CD14-positive monocyte (primary cell): Measurements from ENCODE around the gene DNAJC6. TPM values are rescaled to one million over a fixed set of nuclear protein-coding genes. Genes with fewer than 3 reads are reported as not detected.

Source experiments
- DNase-seq, 3 donors: peaks; one replicate each; pipeline ENCODE4 v3.0.0-alpha.2; 2011 to 2022
- H2AFZ ChIP-seq: 2 replicates; pipeline ENCODE4 v1.6.0; 2012; ENCODE audit warnings: mild to moderate bottlenecking, low read depth, low read length, inconsistent platforms; ENCODE audit not compliant: insufficient read depth, poor library complexity, severe bottlenecking
- H3K27ac ChIP-seq, 2 donors: 1 replicate in 1 of 2; 2 replicates in 1 of 2; pipeline ENCODE4 v1.5.1; 2012 to 2013; ENCODE audit warnings: low read length in 2 of 2, control low read depth in 1 of 2, inconsistent platforms in 1 of 2, low read depth in 1 of 2, mild to moderate bottlenecking in 1 of 2
- H3K27me3 ChIP-seq, 2 donors: one replicate each; pipeline versions ENCODE4 v1.6.0 to v1.6.1; 2011 to 2013; ENCODE audit warnings: low read length in 2 of 2; ENCODE audit not compliant: control insufficient read depth in 2 of 2, insufficient read depth in 2 of 2
- H3K36me3 ChIP-seq, 2 donors: replicated peaks in 1 of 2; 1 replicate in 1 of 2; 2 replicates in 1 of 2; pipeline versions ENCODE4 v1.5.1 to v1.6.1; 2012 to 2013; ENCODE audit warnings: low read length in 2 of 2, control low read depth in 1 of 2, inconsistent platforms in 1 of 2, mild to moderate bottlenecking in 1 of 2; ENCODE audit not compliant: insufficient read depth in 2 of 2, control insufficient read depth in 1 of 2
- H3K4me1 ChIP-seq, 2 donors: 1 replicate in 1 of 2; 2 replicates in 1 of 2; pipeline versions ENCODE4 v1.5.1 to v1.6.1; 2012 to 2013; ENCODE audit warnings: low read length in 2 of 2, control low read depth in 1 of 2, inconsistent platforms in 1 of 2, mild to moderate bottlenecking in 1 of 2, moderate library complexity in 1 of 2; ENCODE audit not compliant: insufficient read depth in 2 of 2, control insufficient read depth in 1 of 2
- H3K4me2 ChIP-seq: replicated peaks from 2 replicates; pipeline ENCODE3; 2012; ENCODE audit warnings: low read length, moderate library complexity, mild to moderate bottlenecking; ENCODE audit not compliant: poor library complexity, severe bottlenecking; ENCODE audit errors: extremely low read depth
- H3K4me3 ChIP-seq, 3 experiments: fragments of 200-600 bp in 1 of 3; sonication (generic) in 1 of 3; replicated peaks in 1 of 3; 1 replicate in 2 of 3; 2 replicates in 1 of 3; pipeline ENCODE4 v1.5.1; 2011 to 2013; ENCODE audit warnings: low read length in 3 of 3, mild to moderate bottlenecking in 3 of 3, control low read depth in 2 of 3, low read depth in 2 of 3, inconsistent platforms in 1 of 3, moderate library complexity in 1 of 3
- H3K79me2 ChIP-seq: 2 replicates; pipeline ENCODE4 v1.6.0; 2012; ENCODE audit warnings: mild to moderate bottlenecking, control low read depth, inconsistent platforms, low read length, moderate library complexity; ENCODE audit not compliant: insufficient read depth
- H3K9ac ChIP-seq: 2 replicates; pipeline ENCODE4 v1.6.0; 2017; ENCODE audit warnings: low read length, mild to moderate bottlenecking; ENCODE audit not compliant: insufficient read depth, poor library complexity, severe bottlenecking
- H3K9me3 ChIP-seq, 2 donors: replicated peaks in 1 of 2; 1 replicate in 1 of 2; 2 replicates in 1 of 2; pipeline versions ENCODE4 v1.5.1 to v1.6.1; 2012 to 2013; ENCODE audit warnings: low read length in 2 of 2, control low read depth in 1 of 2; ENCODE audit not compliant: control insufficient read depth in 1 of 2, insufficient read depth in 1 of 2
- H4K20me1 ChIP-seq: 2 replicates; pipeline ENCODE4 v1.6.0; 2012; ENCODE audit warnings: mild to moderate bottlenecking, low read length, control low read depth, moderate library complexity; ENCODE audit not compliant: insufficient read depth
- H3K27ac Mint-ChIP-seq, 7 donors: one replicate each; pipeline ENCODE4 v1.8.0; 2020; ENCODE audit warnings: mild to moderate bottlenecking in 7 of 7, mixed read lengths in 7 of 7, moderate library complexity in 6 of 7, inconsistent platforms in 2 of 7
- H3K27me3 Mint-ChIP-seq, 3 donors: one replicate each; pipeline ENCODE4 v1.8.0; 2021 to 2022; ENCODE audit warnings: low read depth in 3 of 3, mild to moderate bottlenecking in 3 of 3, mixed read lengths in 3 of 3, moderate library complexity in 3 of 3, inconsistent platforms in 1 of 3
- H3K36me3 Mint-ChIP-seq, 2 donors: one replicate each; pipeline ENCODE4 v1.8.0; 2020; ENCODE audit warnings: mixed read lengths in 2 of 2, inconsistent platforms in 1 of 2, mild to moderate bottlenecking in 1 of 2
- H3K4me1 Mint-ChIP-seq: one replicate; pipeline ENCODE4 v1.8.0; 2020; ENCODE audit warnings: mild to moderate bottlenecking, mixed read lengths
- H3K4me3 Mint-ChIP-seq, 2 donors: one replicate each; pipeline ENCODE4 v1.8.0; 2020; ENCODE audit warnings: mild to moderate bottlenecking in 2 of 2, mixed read lengths in 2 of 2, moderate library complexity in 1 of 2
- H3K9me3 Mint-ChIP-seq, 7 donors: one replicate each; pipeline ENCODE4 v1.8.0; 2020 to 2022; ENCODE audit warnings: mixed read lengths in 7 of 7, mild to moderate bottlenecking in 6 of 7, moderate library complexity in 6 of 7, inconsistent platforms in 2 of 7
- WGBS: methylation state at CpG from one replicate; pipeline ENCODE4 v1.1.5; 2013; ENCODE audit warnings: missing lambda C conversion rate; ENCODE audit not compliant: insufficient coverage; 5-methylcytosine and 5-hydroxymethylcytosine counted together
- intact Hi-C, 2 donors: fragments of 100-400 bp; cut with micrococcal nuclease; formaldehyde crosslinking; loops; one replicate each; pipeline versions ENCODE4 v1.15.0 to v1.15.1; 2023
- polyA plus RNA-seq, 3 donors: library from polyadenylated mRNA; depleted of rRNA in 1 of 3; unstranded in 2 of 3; stranded (reverse) in 1 of 3; fragments of 300-500 nt in 2 of 3; fragments of >200 nt in 1 of 3; fragmentation: Illumina TruSeq in 2 of 3; gene quantifications; 1 replicate in 2 of 3; 2 replicates in 1 of 3; pipeline ENCODE4 v1.2.3, GENCODE V29; 2012 to 2021
- TF ChIP-seq, protein P1 (sequence below): fragments of 200-600 bp; IDR thresholded peaks from one replicate; pipeline ENCODE4 v1.8.0; 2022; ENCODE audit warnings: antibody characterized with exemption, mild to moderate bottlenecking

Gene DNAJC6
- polyA plus RNA-seq, 3 donors = 0.05 TPM; not detected in 2

DNA sequence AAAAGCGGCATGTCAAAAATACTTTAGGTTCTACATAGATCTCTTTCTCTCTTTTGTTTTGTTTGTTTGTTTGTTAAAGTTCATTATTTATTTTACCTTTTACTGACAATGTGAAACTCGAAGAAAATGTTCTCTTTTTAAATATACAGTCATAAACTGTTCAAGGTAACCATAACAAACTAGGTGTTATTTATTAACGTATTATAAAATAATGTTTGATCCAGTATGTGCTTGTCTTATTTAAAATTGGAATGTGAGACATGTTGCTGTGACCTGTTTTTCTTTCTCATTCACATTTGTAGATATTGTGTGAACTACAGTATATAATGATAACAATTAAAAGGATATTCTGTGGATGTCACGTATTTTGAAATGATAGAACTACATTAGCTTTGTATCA, 105.2 kb downstream of the DNAJC6 start:
- no peak overlapping the region for H3K9ac ChIP-seq
- TF ChIP-seq, protein P1, sequence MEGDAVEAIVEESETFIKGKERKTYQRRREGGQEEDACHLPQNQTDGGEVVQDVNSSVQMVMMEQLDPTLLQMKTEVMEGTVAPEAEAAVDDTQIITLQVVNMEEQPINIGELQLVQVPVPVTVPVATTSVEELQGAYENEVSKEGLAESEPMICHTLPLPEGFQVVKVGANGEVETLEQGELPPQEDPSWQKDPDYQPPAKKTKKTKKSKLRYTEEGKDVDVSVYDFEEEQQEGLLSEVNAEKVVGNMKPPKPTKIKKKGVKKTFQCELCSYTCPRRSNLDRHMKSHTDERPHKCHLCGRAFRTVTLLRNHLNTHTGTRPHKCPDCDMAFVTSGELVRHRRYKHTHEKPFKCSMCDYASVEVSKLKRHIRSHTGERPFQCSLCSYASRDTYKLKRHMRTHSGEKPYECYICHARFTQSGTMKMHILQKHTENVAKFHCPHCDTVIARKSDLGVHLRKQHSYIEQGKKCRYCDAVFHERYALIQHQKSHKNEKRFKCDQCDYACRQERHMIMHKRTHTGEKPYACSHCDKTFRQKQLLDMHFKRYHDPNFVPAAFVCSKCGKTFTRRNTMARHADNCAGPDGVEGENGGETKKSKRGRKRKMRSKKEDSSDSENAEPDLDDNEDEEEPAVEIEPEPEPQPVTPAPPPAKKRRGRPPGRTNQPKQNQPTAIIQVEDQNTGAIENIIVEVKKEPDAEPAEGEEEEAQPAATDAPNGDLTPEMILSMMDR = no peak

GRCh38 chr1:65416767-65417166, 107.4 kb downstream of the DNAJC6 start:
- intact Hi-C loops = no loop called here
- no peaks in the 10 kb centered on the region for H3K9me3 Mint-ChIP-seq
- peaks cover 10% of the 10 kb centered on the region for H3K4me1 Mint-ChIP-seq
- no peak for DNase-seq
- Histone ChIP-seq H3K36me3 (no peaks in the 10 kb centered on the region), H3K79me2 (peaks cover 10% of the 10 kb centered on the region), H3K4me3 (no peak overlapping the region), H3K9me3 (no peaks in the 10 kb centered on the region), H3K27ac (no peak overlapping the region), H3K4me2 (no peak overlapping the region), H2AFZ (no peak overlapping the region), H4K20me1 (no peaks in the 10 kb centered on the region), H3K27me3 (no peaks in the 10 kb centered on the region), H3K4me1 (peaks cover 9 to 10% of the 10 kb centered on the region in 2 donors), H3K9ac (no peak overlapping the region)
- no peaks in the 10 kb centered on the region for H3K36me3 Mint-ChIP-seq
- no CpG with 5 or more reads among the region's 1 CpG for WGBS
- H3K27ac Mint-ChIP-seq = no peak overlapping the region
- TF ChIP-seq, protein P1 = no peak
- no peak overlapping the region for H3K4me3 Mint-ChIP-seq
- H3K27me3 Mint-ChIP-seq = peaks cover 0 to 2% (median 0%) of the 10 kb centered on the region in 3 donors

More for the DNA sequence above, 105.2 kb downstream of the DNAJC6 start:
- H2AFZ ChIP-seq = no peak overlapping the region
- Mint-ChIP-seq H3K27ac (no peak overlapping the region), H3K36me3 (no peaks in the 10 kb centered on the region), H3K4me3 (no peak overlapping the region), H3K9me3 (no peaks in the 10 kb centered on the region), H3K27me3 (peaks cover 0 to 2% (median 0%) of the 10 kb centered on the region in 3 donors), H3K4me1 (peaks cover 4% of the 10 kb centered on the region)
- H3K4me1 ChIP-seq = peaks cover 1 to 5% of the 10 kb centered on the region in 2 donors
- H3K27me3 ChIP-seq = no peaks in the 10 kb centered on the region
- H3K36me3 ChIP-seq = no peaks in the 10 kb centered on the region
- H3K4me3 ChIP-seq = no peak overlapping the region
- no peak overlapping the region for H3K4me2 ChIP-seq
- H3K79me2 ChIP-seq = no peaks in the 10 kb centered on the region
- no peaks in the 10 kb centered on the region for H3K9me3 ChIP-seq
- no CpG with 5 or more reads among the region's 4 CpGs for WGBS
- intact Hi-C loops = no loop called here
- no peaks in the 10 kb centered on the region for H4K20me1 ChIP-seq
- DNase-seq = no peak
- H3K27ac ChIP-seq = no peak overlapping the region
